MCF 10A (cell line): ENCODE results near the gene GLIPR1L2. TPM values are rescaled to one million over a fixed set of nuclear protein-coding genes. Genes with fewer than 3 reads are reported as not detected.
"Not testable (repeated sequence)": the region's sequence is repeated elsewhere in the genome, so short reads cannot be mapped to it uniquely, and the experiment has no call there.

Experiments
- BruUV-seq: library from RNA; stranded (reverse); fragments of 400-500 nt; replicated peaks from 2 replicates; lab custom pipeline; 2021; lab: Mats Ljungman, UMichigan
- CTCF ChIA-PET: fragments of 300-600 bp; sonication (Branson Sonifier 250); formaldehyde crosslinking; extraction: SDS; loops from one replicate; lab custom pipeline; 2021; ENCODE audit warnings: antibody characterized with exemption, inconsistent platforms; lab: Yijun Ruan, JAX
- POLR2A ChIA-PET: fragments of 300-600, 350-650 bp; sonication (Branson Sonifier 250); formaldehyde crosslinking; extraction: SDS; loops from one replicate; lab custom pipeline; 2020; ENCODE audit warnings: antibody characterized with exemption, inconsistent platforms; lab: Yijun Ruan, JAX
- DNase-seq: peaks from one replicate; pipeline ENCODE4 v3.0.0-alpha.2; 2018; ENCODE audit not compliant: unreplicated experiment
- H3K27ac Mint-ChIP-seq: one replicate; pipeline ENCODE4 v1.8.0; 2022; ENCODE audit warnings: mild to moderate bottlenecking, low read depth, mixed read lengths; ENCODE audit not compliant: unreplicated experiment
- H3K27me3 Mint-ChIP-seq: one replicate; pipeline ENCODE4 v1.8.0; 2022; ENCODE audit warnings: mixed read lengths; ENCODE audit not compliant: insufficient read depth, unreplicated experiment
- H3K36me3 Mint-ChIP-seq: one replicate; pipeline ENCODE4 v1.8.0; 2022; ENCODE audit warnings: mild to moderate bottlenecking, moderate library complexity, mixed read lengths; ENCODE audit not compliant: insufficient read depth, unreplicated experiment
- H3K4me1 Mint-ChIP-seq: one replicate; pipeline ENCODE4 v1.8.0; 2022; ENCODE audit warnings: mixed read lengths; ENCODE audit not compliant: insufficient read depth, unreplicated experiment
- H3K4me3 Mint-ChIP-seq: one replicate; pipeline ENCODE4 v1.8.0; 2022; ENCODE audit warnings: mild to moderate bottlenecking, moderate library complexity, mixed read lengths; ENCODE audit not compliant: unreplicated experiment
- H3K9me3 Mint-ChIP-seq: one replicate; pipeline ENCODE4 v1.8.0; 2022; ENCODE audit warnings: mixed read lengths; ENCODE audit not compliant: unreplicated experiment
- intact Hi-C: fragments of 100-400 bp; cut with micrococcal nuclease; formaldehyde crosslinking; loops from 2 replicates; pipeline ENCODE4 v1.14.1; 2022
- total RNA-seq: library from RNA; stranded (reverse); gene quantifications from 2 replicates; pipeline ENCODE4 v1.2.3, GENCODE V29; 2022
- TF ChIP-seq, protein P1 (sequence below): fragments of 200-600 bp; IDR thresholded peaks from one replicate; pipeline ENCODE4 v1.8.0; 2022; ENCODE audit warnings: antibody characterized with exemption, mild to moderate bottlenecking; ENCODE audit not compliant: unreplicated experiment

Gene GLIPR1L2
- total RNA-seq, 1 experiment from 2014 or later: 0.23 TPM

DNA sequence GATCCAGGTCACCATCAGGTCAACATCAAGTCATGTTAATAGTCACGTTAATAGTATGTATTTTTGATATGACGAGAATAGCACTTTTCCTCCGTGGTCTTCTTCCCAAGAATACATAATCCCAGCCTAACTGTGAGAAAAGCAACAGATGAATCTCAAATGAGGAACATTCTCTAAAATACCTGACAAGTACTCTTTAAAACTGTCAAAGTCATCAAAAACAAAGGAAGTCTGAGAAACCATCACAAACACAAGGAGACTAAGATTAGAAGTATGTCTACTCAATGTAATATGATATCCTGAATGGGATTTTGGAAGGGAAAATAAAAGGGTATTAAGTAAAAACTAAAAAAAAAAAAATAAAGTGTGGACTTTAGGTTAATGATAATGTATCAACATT, 52.8 kb downstream of the GLIPR1L2 start:
- H3K4me3 Mint-ChIP-seq: no peak overlapping the region
- POLR2A ChIA-PET: interaction anchor here (0.7 kb wide), 1 partner anchor 13 kb away, joined by 3 read pairs; no protein-coding TSS in a partner anchor
- no peak overlapping the region for H3K27ac Mint-ChIP-seq

DNA sequence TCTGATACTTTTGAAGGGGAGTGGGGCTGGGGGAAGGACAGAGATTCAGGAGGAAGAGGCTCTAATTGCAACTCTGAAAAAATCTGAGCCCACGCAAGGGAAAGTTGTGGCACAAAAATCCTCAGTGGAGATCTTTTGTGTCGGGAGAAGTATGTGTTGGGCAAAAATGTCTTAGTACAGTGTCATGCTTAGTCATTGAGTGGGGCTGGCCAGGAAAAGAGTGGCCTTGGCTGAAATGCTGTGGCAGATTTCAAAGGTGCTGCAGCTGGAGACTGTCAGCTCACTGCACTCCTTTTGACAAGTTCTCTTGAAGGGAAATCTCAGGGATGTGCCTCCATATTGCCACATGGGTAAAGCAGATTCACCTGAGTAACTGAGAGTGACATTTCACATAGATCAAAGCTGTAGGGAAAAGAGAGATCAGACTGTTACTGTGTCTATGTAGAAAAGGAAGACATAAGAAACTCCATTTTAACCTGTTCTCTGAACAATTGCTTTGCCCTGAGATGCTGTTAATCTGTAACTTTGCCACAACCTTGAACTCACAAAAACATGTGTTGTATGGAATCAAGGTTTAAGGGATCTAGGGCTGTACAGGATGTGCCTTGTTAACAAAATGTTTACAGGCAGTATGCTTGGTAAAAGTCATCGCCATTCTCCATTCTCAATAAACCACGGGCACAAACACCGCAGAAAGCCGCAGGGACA, 53.7 kb downstream of the GLIPR1L2 start:
- intact Hi-C loops: no loop called here

More for the DNA sequence above, 52.8 kb downstream of the GLIPR1L2 start:
- DNase-seq: no peak
- CTCF ChIA-PET: no interaction called here
- H3K36me3 Mint-ChIP-seq: peaks cover 6% of the 10 kb centered on the region
- no peaks in the 10 kb centered on the region for H3K27me3 Mint-ChIP-seq
- peaks cover 8% of the 10 kb centered on the region for H3K9me3 Mint-ChIP-seq
- TF ChIP-seq, protein P1, sequence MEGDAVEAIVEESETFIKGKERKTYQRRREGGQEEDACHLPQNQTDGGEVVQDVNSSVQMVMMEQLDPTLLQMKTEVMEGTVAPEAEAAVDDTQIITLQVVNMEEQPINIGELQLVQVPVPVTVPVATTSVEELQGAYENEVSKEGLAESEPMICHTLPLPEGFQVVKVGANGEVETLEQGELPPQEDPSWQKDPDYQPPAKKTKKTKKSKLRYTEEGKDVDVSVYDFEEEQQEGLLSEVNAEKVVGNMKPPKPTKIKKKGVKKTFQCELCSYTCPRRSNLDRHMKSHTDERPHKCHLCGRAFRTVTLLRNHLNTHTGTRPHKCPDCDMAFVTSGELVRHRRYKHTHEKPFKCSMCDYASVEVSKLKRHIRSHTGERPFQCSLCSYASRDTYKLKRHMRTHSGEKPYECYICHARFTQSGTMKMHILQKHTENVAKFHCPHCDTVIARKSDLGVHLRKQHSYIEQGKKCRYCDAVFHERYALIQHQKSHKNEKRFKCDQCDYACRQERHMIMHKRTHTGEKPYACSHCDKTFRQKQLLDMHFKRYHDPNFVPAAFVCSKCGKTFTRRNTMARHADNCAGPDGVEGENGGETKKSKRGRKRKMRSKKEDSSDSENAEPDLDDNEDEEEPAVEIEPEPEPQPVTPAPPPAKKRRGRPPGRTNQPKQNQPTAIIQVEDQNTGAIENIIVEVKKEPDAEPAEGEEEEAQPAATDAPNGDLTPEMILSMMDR: no peak
- BruUV-seq: no TSS peak
- peaks cover 28% of the 10 kb centered on the region for H3K4me1 Mint-ChIP-seq
- intact Hi-C loops: no loop called here

DNA sequence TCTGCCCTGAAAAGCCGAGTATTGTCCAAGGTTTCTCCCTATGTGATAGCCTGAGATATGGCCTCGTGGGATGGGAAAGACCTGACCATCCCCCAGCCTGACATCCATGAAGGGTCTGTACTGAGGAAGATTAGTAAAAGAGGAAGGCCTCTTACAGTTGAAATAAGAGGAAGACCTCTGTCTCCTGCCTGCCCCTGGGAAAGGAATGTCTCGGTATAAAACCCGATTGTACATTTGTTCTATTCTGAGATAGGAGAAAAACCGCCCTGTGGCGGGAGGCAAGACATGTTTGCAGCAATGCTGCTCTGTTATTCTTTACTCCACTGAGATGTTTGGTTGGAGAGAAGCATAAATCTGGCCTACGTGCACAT, 54.2 kb downstream of the GLIPR1L2 start:
- intact Hi-C loops, H3K27ac Mint-ChIP-seq, DNase-seq, H3K9me3 Mint-ChIP-seq, BruUV-seq, H3K4me3 Mint-ChIP-seq, H3K27me3 Mint-ChIP-seq, CTCF ChIA-PET, H3K36me3 Mint-ChIP-seq, POLR2A ChIA-PET: not testable (repeated sequence)
- peaks cover 28% of the 10 kb centered on the region for H3K4me1 Mint-ChIP-seq

More for the DNA sequence above, 53.7 kb downstream of the GLIPR1L2 start:
- H3K27ac Mint-ChIP-seq: peak overlapping the region; percentile 10
- peaks cover 28% of the 10 kb centered on the region for H3K4me1 Mint-ChIP-seq
- H3K36me3 Mint-ChIP-seq: peaks cover 6% of the 10 kb centered on the region
- peak; percentile 38 for DNase-seq
- CTCF ChIA-PET: no interaction called here
- no peaks in the 10 kb centered on the region for H3K27me3 Mint-ChIP-seq
- no TSS peak for BruUV-seq
- TF ChIP-seq, protein P1: no peak
- H3K4me3 Mint-ChIP-seq: no peak overlapping the region
- peaks cover 8% of the 10 kb centered on the region for H3K9me3 Mint-ChIP-seq
- POLR2A ChIA-PET: no interaction called here

DNA sequence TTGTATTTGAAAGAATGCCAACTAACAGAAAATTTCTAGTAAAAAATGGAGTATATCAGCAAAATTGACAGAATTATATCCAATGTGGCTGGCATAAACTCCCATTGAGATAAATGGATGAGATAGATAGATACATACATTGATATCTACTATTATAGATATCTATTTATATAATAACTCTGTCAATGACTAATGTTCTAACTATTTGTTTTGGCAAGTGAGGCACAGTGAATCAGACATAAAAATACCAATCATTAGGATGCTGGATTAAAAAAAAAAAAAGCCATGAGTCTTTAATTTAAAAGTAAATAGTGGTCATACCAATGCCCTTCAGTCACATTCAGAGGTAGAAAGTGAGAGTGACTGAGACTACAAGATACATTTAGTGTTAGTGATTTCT, 56.0 kb downstream of the GLIPR1L2 start:
- Mint-ChIP-seq H3K36me3 (peaks cover 2% of the 10 kb centered on the region), H3K4me1 (peaks cover 28% of the 10 kb centered on the region), H3K27ac (no peak overlapping the region), H3K27me3 (no peaks in the 10 kb centered on the region), H3K9me3 (no peaks in the 10 kb centered on the region), H3K4me3 (no peak overlapping the region)
- DNase-seq: peak; percentile 46
- ChIA-PET CTCF (interaction anchor here (1.5 to 1.8 kb wide), 2 partner anchors 39 to 113 kb away, joined by 5 to 8 read pairs; partner anchors contain the start of gene GLIPR1L1), POLR2A (interaction anchor here (0.9 kb wide), 1 partner anchor 31 kb away, joined by 3 read pairs; no protein-coding TSS in a partner anchor)
- intact Hi-C loops: no loop called here
- BruUV-seq: no TSS peak
- TF ChIP-seq, protein P1: no peak
